H9 (cell line): ENCODE measurements around the gene ZC3H12D. TPM values are rescaled to one million over a fixed set of nuclear protein-coding genes. Genes with fewer than 3 reads are reported as not detected.

Experiments used
- DNase-seq: peaks from one replicate; pipeline ENCODE4 v3.0.0-alpha.2; 2017
- H2AFZ ChIP-seq: one replicate; pipeline ENCODE4 v1.6.1; 2013; ENCODE audit warnings: mild to moderate bottlenecking, low read length, control low read depth, moderate library complexity
- H2AK5ac ChIP-seq: 2 replicates; pipeline ENCODE4 v1.6.1; 2013; ENCODE audit warnings: low read length, control low read depth, mixed read lengths; ENCODE audit not compliant: insufficient read length
- H2BK120ac ChIP-seq: one replicate; pipeline ENCODE4 v1.6.1; 2013; ENCODE audit warnings: low read depth, mild to moderate bottlenecking, low read length, control low read depth, inconsistent platforms; ENCODE audit not compliant: poor library complexity, severe bottlenecking
- H2BK12ac ChIP-seq: 2 replicates; pipeline ENCODE4 v1.6.1; 2013; ENCODE audit warnings: low read length, control low read depth, mixed read lengths, low read depth; ENCODE audit not compliant: insufficient read length
- H2BK15ac ChIP-seq: 2 replicates; pipeline ENCODE4 v1.6.1; 2013; ENCODE audit warnings: low read depth, low read length, control low read depth
- H2BK20ac ChIP-seq: one replicate; pipeline ENCODE4 v1.6.1; 2013; ENCODE audit warnings: low read depth, mild to moderate bottlenecking, low read length, control low read depth, inconsistent platforms; ENCODE audit not compliant: poor library complexity, severe bottlenecking
- H2BK5ac ChIP-seq: 2 replicates; pipeline ENCODE4 v1.6.1; 2013; ENCODE audit warnings: low read length, control low read depth, mixed read lengths; ENCODE audit not compliant: insufficient read length
- H3K14ac ChIP-seq: 2 replicates; pipeline ENCODE4 v1.6.1; 2013; ENCODE audit warnings: low read length, control low read depth; ENCODE audit not compliant: insufficient read depth
- H3K18ac ChIP-seq: 2 replicates; pipeline ENCODE4 v1.6.1; 2013; ENCODE audit warnings: low read depth, mild to moderate bottlenecking, mixed read lengths, low read length, control low read depth; ENCODE audit not compliant: insufficient read length
- H3K23ac ChIP-seq: 2 replicates; pipeline ENCODE4 v1.6.1; 2013; ENCODE audit warnings: low read length, control low read depth, mixed read lengths, low read depth; ENCODE audit not compliant: insufficient read length
- H3K23me2 ChIP-seq: 2 replicates; pipeline ENCODE4 v1.6.1; 2013; ENCODE audit warnings: low read depth, mild to moderate bottlenecking, mixed read lengths, low read length, control low read depth; ENCODE audit not compliant: insufficient read length, poor library complexity, severe bottlenecking
- H3K27ac ChIP-seq: 2 replicates; pipeline ENCODE4 v1.5.1; 2013; ENCODE audit warnings: low read length, control low read depth, mixed read lengths, low read depth; ENCODE audit not compliant: insufficient read length
- H3K27me3 ChIP-seq: 2 replicates; pipeline ENCODE4 v1.6.1; 2013; ENCODE audit warnings: low read length, control low read depth, inconsistent platforms; ENCODE audit not compliant: insufficient read depth
- H3K4ac ChIP-seq: 2 replicates; pipeline ENCODE4 v1.6.1; 2013; ENCODE audit warnings: low read depth, mild to moderate bottlenecking, control low read depth, inconsistent platforms, low read length, moderate library complexity
- H3K4me1 ChIP-seq: 2 replicates; pipeline ENCODE4 v1.6.1; 2013; ENCODE audit warnings: low read length, control low read depth, inconsistent platforms; ENCODE audit not compliant: insufficient read depth
- H3K4me2 ChIP-seq: 2 replicates; pipeline ENCODE4 v1.6.1; 2013; ENCODE audit warnings: low read length, control low read depth, mixed read lengths; ENCODE audit not compliant: insufficient read length, insufficient read depth
- H3K56ac ChIP-seq: 2 replicates; pipeline ENCODE4 v1.6.1; 2013; ENCODE audit warnings: low read depth, mild to moderate bottlenecking, mixed read lengths, low read length, control low read depth; ENCODE audit not compliant: insufficient read length
- H3K79me1 ChIP-seq: 2 replicates; pipeline ENCODE4 v1.6.1; 2013; ENCODE audit warnings: low read depth, mild to moderate bottlenecking, moderate library complexity, low read length, control low read depth, inconsistent platforms; ENCODE audit not compliant: insufficient read depth, poor library complexity, severe bottlenecking
- H3K79me2 ChIP-seq: 2 replicates; pipeline ENCODE4 v1.6.1; 2013; ENCODE audit warnings: low read length, control low read depth, inconsistent platforms; ENCODE audit not compliant: insufficient read depth
- H3K9ac ChIP-seq: 2 replicates; pipeline ENCODE4 v1.6.1; 2013; ENCODE audit warnings: low read length, control low read depth, mixed read lengths; ENCODE audit not compliant: insufficient read length; ENCODE audit errors: extremely low read depth
- H3K9me3 ChIP-seq: one replicate; pipeline ENCODE4 v1.6.1; 2013; ENCODE audit warnings: low read depth, low read length, inconsistent platforms; ENCODE audit not compliant: control insufficient read depth
- H3T11ph ChIP-seq: one replicate; pipeline ENCODE4 v1.6.1; 2013; ENCODE audit warnings: mild to moderate bottlenecking, low read length, control low read depth, inconsistent platforms
- H4K20me1 ChIP-seq: one replicate; pipeline ENCODE4 v1.6.1; 2013; ENCODE audit not compliant: control insufficient read depth, insufficient read length, insufficient read depth
- H4K5ac ChIP-seq: 2 replicates; pipeline ENCODE4 v1.6.1; 2013; ENCODE audit warnings: low read depth, mild to moderate bottlenecking, mixed read lengths, low read length, control low read depth; ENCODE audit not compliant: insufficient read length
- H4K8ac ChIP-seq: replicated peaks from 2 replicates; pipeline ENCODE4 v1.6.1; 2013; ENCODE audit warnings: low read length, control low read depth, mixed read lengths, low read depth; ENCODE audit not compliant: insufficient read length
- H4K91ac ChIP-seq: 2 replicates; pipeline ENCODE4 v1.6.1; 2013; ENCODE audit warnings: low read depth, mild to moderate bottlenecking, moderate library complexity, mixed read lengths, low read length, control low read depth; ENCODE audit not compliant: insufficient read length
- H3K27ac Mint-ChIP-seq, 3 experiments: 2 replicates in 2 of 3; 3 replicates in 1 of 3; pipeline ENCODE4 v1.8.0; 2020 to 2021; ENCODE audit warnings: mixed read lengths in 3 of 3, mild to moderate bottlenecking in 1 of 3, moderate library complexity in 1 of 3
- H3K27me3 Mint-ChIP-seq: 2 replicates; pipeline ENCODE4 v1.8.0; 2021; ENCODE audit warnings: low read depth, mild to moderate bottlenecking, moderate library complexity, mixed read lengths
- H3K36me3 Mint-ChIP-seq, 3 experiments: 2 replicates in 2 of 3; 3 replicates in 1 of 3; pipeline ENCODE4 v1.8.0; 2020 to 2021; ENCODE audit warnings: low read depth in 3 of 3, mixed read lengths in 3 of 3; ENCODE audit not compliant: insufficient read depth in 1 of 3
- H3K4me1 Mint-ChIP-seq, 2 experiments: 2 replicates each; pipeline ENCODE4 v1.8.0; 2020; ENCODE audit warnings: mixed read lengths in 2 of 2
- H3K4me3 Mint-ChIP-seq, 2 experiments: 2 replicates in 1 of 2; 3 replicates in 1 of 2; pipeline ENCODE4 v1.8.0; 2020 to 2021; ENCODE audit warnings: mild to moderate bottlenecking in 2 of 2, mixed read lengths in 2 of 2, moderate library complexity in 1 of 2
- H3K9me3 Mint-ChIP-seq, 2 experiments: 2 replicates in 1 of 2; 3 replicates in 1 of 2; pipeline ENCODE4 v1.8.0; 2020; ENCODE audit warnings: mild to moderate bottlenecking in 2 of 2, mixed read lengths in 2 of 2, moderate library complexity in 1 of 2
- CTCF ChIP-seq: fragments of 200-600 bp; sonication (generic); conservative IDR thresholded peaks from 3 replicates; pipeline ENCODE4 v1.8.0; 2021; ENCODE audit warnings: antibody characterized with exemption, mild to moderate bottlenecking
- WGBS: extraction: QIAGEN DNeasy Blood & Tissue Kit; methylation state at CpG from one replicate; pipeline ENCODE4 v1.1.7; 2013; ENCODE audit warnings: missing lambda C conversion rate, low lambda C conversion rate, mixed read lengths; ENCODE audit not compliant: insufficient read length; ENCODE audit errors: extremely low coverage; 5-methylcytosine and 5-hydroxymethylcytosine counted together
- total RNA-seq: library from RNA; stranded (reverse); gene quantifications from 2 replicates; pipeline ENCODE4 v1.2.1, GENCODE V29; 2021

The ZC3H12D gene
- total RNA-seq, 1 experiment from 2014 or later, result 0.07 TPM

- no peak overlapping the region for H3K27ac ChIP-seq
- Mint-ChIP-seq H3K4me1 (no peaks in the 10 kb centered on the region), H3K27me3 (no peaks in the 10 kb centered on the region), H3K27ac (no peak overlapping the region), H3K9me3 (peaks cover 0 to 9% of the 10 kb centered on the region in 2 experiments; a peak in 2 of 5 replicates), H3K4me3 (no peak overlapping the region), H3K36me3 (peaks cover 0 to 16% (median 6%) of the 10 kb centered on the region in 3 experiments; a peak in 3 of 7 replicates)
- no peaks in the 10 kb centered on the region for H3K4me1 ChIP-seq
- H3K9ac ChIP-seq, result no peak overlapping the region
- H3K18ac ChIP-seq, result no peak overlapping the region
- H3T11ph ChIP-seq, result no peak overlapping the region
- no peak overlapping the region for H3K14ac ChIP-seq
- H4K91ac ChIP-seq, result no peak overlapping the region
- H4K8ac ChIP-seq, result no peak overlapping the region
- no peak for TF ChIP-seq CTCF
- no peak overlapping the region for H3K56ac ChIP-seq
- no peak overlapping the region for H4K5ac ChIP-seq
- H3K27me3 ChIP-seq, result no peaks in the 10 kb centered on the region
- H3K4ac ChIP-seq, result no peak overlapping the region
- H2BK120ac ChIP-seq, result no peak overlapping the region
- H3K23me2 ChIP-seq, result no peaks in the 10 kb centered on the region
- H2BK20ac ChIP-seq, result no peak overlapping the region
- H2BK15ac ChIP-seq, result no peak overlapping the region
- WGBS, result no CpG with 5 or more reads among the region's 4 CpGs
- no peak overlapping the region for H2BK5ac ChIP-seq
- no peak for DNase-seq
- no peak overlapping the region for H3K23ac ChIP-seq
- H3K4me2 ChIP-seq, result no peak overlapping the region
- no peak overlapping the region for H2BK12ac ChIP-seq
- H3K79me1 ChIP-seq, result no peaks in the 10 kb centered on the region
- no peak overlapping the region for H2AK5ac ChIP-seq
- no peaks in the 10 kb centered on the region for H4K20me1 ChIP-seq
- no peak overlapping the region for H2AFZ ChIP-seq
- H3K9me3 ChIP-seq, result no peaks in the 10 kb centered on the region
- no peaks in the 10 kb centered on the region for H3K79me2 ChIP-seq
These were observed 70.8 kb downstream of the ZC3H12D start for GRCh38 chr6:149414009-149414408.
